ENCODE data around the gene OGFOD3.

DNA sequence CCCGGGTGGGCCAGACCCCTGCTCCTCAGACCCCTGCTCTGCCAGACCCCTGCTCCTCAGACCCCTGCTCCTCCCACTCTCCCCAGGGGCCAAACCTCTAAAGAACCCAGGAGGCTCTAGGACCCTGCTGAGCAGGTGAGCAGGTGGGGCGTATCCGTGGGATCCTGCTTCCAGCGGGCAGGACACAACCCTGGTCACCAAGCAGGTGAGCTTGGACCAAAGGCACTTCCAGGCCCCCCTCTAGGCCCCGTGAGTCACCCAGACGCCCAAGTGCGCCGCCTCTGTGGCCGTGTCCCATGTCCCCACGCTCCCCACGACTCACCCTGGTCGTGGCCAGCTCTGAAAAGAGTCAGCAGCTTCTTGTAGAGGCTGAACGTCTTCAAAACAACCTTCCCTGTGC lies 27.2 kb upstream of the OGFOD3 start:
- TF ChIP-seq, protein P1, sequence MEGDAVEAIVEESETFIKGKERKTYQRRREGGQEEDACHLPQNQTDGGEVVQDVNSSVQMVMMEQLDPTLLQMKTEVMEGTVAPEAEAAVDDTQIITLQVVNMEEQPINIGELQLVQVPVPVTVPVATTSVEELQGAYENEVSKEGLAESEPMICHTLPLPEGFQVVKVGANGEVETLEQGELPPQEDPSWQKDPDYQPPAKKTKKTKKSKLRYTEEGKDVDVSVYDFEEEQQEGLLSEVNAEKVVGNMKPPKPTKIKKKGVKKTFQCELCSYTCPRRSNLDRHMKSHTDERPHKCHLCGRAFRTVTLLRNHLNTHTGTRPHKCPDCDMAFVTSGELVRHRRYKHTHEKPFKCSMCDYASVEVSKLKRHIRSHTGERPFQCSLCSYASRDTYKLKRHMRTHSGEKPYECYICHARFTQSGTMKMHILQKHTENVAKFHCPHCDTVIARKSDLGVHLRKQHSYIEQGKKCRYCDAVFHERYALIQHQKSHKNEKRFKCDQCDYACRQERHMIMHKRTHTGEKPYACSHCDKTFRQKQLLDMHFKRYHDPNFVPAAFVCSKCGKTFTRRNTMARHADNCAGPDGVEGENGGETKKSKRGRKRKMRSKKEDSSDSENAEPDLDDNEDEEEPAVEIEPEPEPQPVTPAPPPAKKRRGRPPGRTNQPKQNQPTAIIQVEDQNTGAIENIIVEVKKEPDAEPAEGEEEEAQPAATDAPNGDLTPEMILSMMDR (conservative IDR thresholded peaks at IDR 0.05; ENCODE audit: low read depth in 2 of 2) = no peak
- no peak for TF ChIP-seq POLR2AphosphoS5 (IDR thresholded peaks at IDR 0.05; ENCODE audit: low read depth)
- no peak for TF ChIP-seq EZH2 (IDR thresholded peaks at IDR 0.05; ENCODE audit: low read depth, unreplicated experiment)
- TF ChIP-seq, protein P2, sequence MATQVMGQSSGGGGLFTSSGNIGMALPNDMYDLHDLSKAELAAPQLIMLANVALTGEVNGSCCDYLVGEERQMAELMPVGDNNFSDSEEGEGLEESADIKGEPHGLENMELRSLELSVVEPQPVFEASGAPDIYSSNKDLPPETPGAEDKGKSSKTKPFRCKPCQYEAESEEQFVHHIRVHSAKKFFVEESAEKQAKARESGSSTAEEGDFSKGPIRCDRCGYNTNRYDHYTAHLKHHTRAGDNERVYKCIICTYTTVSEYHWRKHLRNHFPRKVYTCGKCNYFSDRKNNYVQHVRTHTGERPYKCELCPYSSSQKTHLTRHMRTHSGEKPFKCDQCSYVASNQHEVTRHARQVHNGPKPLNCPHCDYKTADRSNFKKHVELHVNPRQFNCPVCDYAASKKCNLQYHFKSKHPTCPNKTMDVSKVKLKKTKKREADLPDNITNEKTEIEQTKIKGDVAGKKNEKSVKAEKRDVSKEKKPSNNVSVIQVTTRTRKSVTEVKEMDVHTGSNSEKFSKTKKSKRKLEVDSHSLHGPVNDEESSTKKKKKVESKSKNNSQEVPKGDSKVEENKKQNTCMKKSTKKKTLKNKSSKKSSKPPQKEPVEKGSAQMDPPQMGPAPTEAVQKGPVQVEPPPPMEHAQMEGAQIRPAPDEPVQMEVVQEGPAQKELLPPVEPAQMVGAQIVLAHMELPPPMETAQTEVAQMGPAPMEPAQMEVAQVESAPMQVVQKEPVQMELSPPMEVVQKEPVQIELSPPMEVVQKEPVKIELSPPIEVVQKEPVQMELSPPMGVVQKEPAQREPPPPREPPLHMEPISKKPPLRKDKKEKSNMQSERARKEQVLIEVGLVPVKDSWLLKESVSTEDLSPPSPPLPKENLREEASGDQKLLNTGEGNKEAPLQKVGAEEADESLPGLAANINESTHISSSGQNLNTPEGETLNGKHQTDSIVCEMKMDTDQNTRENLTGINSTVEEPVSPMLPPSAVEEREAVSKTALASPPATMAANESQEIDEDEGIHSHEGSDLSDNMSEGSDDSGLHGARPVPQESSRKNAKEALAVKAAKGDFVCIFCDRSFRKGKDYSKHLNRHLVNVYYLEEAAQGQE (IDR thresholded peaks at IDR 0.05; ENCODE audit: unreplicated experiment) = no peak
- no peak for TF ChIP-seq ZNF331 (CRISPR knock-in tag; IDR thresholded peaks at IDR 0.05; ENCODE audit: low read depth)
- TF ChIP-seq JUNB (IDR thresholded peaks at IDR 0.05; ENCODE audit: unreplicated experiment) = no peak
- no peak for TF ChIP-seq EZH2phosphoT487 (IDR thresholded peaks at IDR 0.05; ENCODE audit: unreplicated experiment)
- no peak for TF ChIP-seq ZNF114 (CRISPR knock-in tag; IDR thresholded peaks at IDR 0.05)
